Measurements from ENCODE around the gene WWOX.

GRCh38 chr16:78606545-78606944 is 507.1 kb downstream of the WWOX start:
- TF ChIP-seq CTCF (IDR thresholded peaks at IDR 0.05) = no peak
- TF ChIP-seq POLR2A (IDR thresholded peaks at IDR 0.05) = no peak
